Cardiac muscle cell (in vitro differentiated cells and primary cell): Measurements from ENCODE around the gene PACC1. TPM values are rescaled to one million over a fixed set of nuclear protein-coding genes. Genes with fewer than 3 reads are reported as not detected.

ENCODE experiments used
- DNase-seq, 2 donors: peaks; one replicate each; pipeline versions ENCODE4 v3.0.0 to v3.0.0-alpha.2; 2010 to 2017; ENCODE audit warnings: low read depth in 1 of 2, low spot score in 1 of 2
- H3K27ac ChIP-seq: fragments of 200-600 bp; sonication (generic); 2 replicates; pipeline ENCODE4 v1.5.1; 2016
- H3K27me3 ChIP-seq: fragments of 200-600 bp; sonication (generic); 2 replicates; pipeline ENCODE4 v1.6.0; 2016; ENCODE audit warnings: control low read depth
- H3K36me3 ChIP-seq: fragments of 200-600 bp; sonication (generic); 2 replicates; pipeline ENCODE4 v1.5.1; 2016; ENCODE audit warnings: control low read depth
- H3K4me1 ChIP-seq: fragments of 200-600 bp; sonication (generic); 2 replicates; pipeline ENCODE4 v1.8.1; 2017; ENCODE audit warnings: low read depth, mild to moderate bottlenecking, mixed run types
- H3K4me3 ChIP-seq: fragments of 200-600 bp; sonication (generic); 2 replicates; pipeline ENCODE4 v1.5.1; 2016; ENCODE audit warnings: mild to moderate bottlenecking
- H3K9me3 ChIP-seq: fragments of 200-600 bp; sonication (generic); 2 replicates; pipeline ENCODE4 v1.5.1; 2017; ENCODE audit warnings: low read depth, mild to moderate bottlenecking, control low read depth
- CTCF ChIP-seq: IDR thresholded peaks from 2 replicates; pipeline ENCODE4 v1.5.1; 2012; ENCODE audit warnings: low read depth, mild to moderate bottlenecking, low read length
- polyA plus RNA-seq: library from polyadenylated mRNA; unstranded; fragments of >200 nt; fragmentation: Nextera tagmentation; extraction: Ambion mirVana; gene quantifications from 2 replicates; pipeline ENCODE4 v1.2.1, GENCODE V29; 2016
- total RNA-seq: library from RNA; depleted of rRNA; stranded (reverse); fragments of >200 nt; gene quantifications from 2 replicates; pipeline ENCODE4 v1.2.3, GENCODE V29; 2016

The PACC1 gene
- total and polyA plus RNA-seq, 2 experiments from 2014 or later, result 8.5 to 9.5 TPM

- peaks cover 13% of the 10 kb centered on the region for H3K27me3 ChIP-seq
- no peak for DNase-seq
- no peaks in the 10 kb centered on the region for H3K36me3 ChIP-seq
- no peak for TF ChIP-seq CTCF
- H3K27ac ChIP-seq, result peak overlapping the region; percentile 1
- peaks cover 8% of the 10 kb centered on the region for H3K4me1 ChIP-seq
- peak overlapping the region; percentile 74 for H3K4me3 ChIP-seq
- H3K9me3 ChIP-seq, result no peaks in the 10 kb centered on the region
Observed at GRCh38 chr1:212415107-212415841, 588 bp upstream of the PACC1 start.

GRCh38 chr1:212413902-212414327, 771 bp downstream of the PACC1 start:
- Histone ChIP-seq H3K4me1 (peaks cover 8% of the 10 kb centered on the region), H3K27ac (no peak overlapping the region), H3K9me3 (no peaks in the 10 kb centered on the region), H3K4me3 (peak overlapping the region; percentile 74), H3K36me3 (no peaks in the 10 kb centered on the region), H3K27me3 (peaks cover 13% of the 10 kb centered on the region)
- peak in 1 of 2 donors; percentile 19 for DNase-seq
- no peak for TF ChIP-seq CTCF

- Histone ChIP-seq H3K9me3 (no peaks in the 10 kb centered on the region), H3K36me3 (no peaks in the 10 kb centered on the region), H3K27ac (no peak overlapping the region), H3K4me1 (peaks cover 8% of the 10 kb centered on the region), H3K27me3 (peaks cover 13% of the 10 kb centered on the region), H3K4me3 (no peak overlapping the region)
- no peak for DNase-seq
- no peak for TF ChIP-seq CTCF
Observed at GRCh38 chr1:212412374-212412773, 2.3 kb downstream of the PACC1 start.

- H3K9me3 ChIP-seq, result no peaks in the 10 kb centered on the region
- no peak overlapping the region for H3K27ac ChIP-seq
- TF ChIP-seq CTCF, result no peak
- no peak overlapping the region for H3K4me3 ChIP-seq
- H3K4me1 ChIP-seq, result peaks cover 5% of the 10 kb centered on the region
- DNase-seq, result no peak
- peaks cover 13% of the 10 kb centered on the region for H3K27me3 ChIP-seq
- no peaks in the 10 kb centered on the region for H3K36me3 ChIP-seq
Observed at GRCh38 chr1:212410231-212410820, 4.4 kb downstream of the PACC1 start.

GRCh38 chr1:212402666-212403321, 11.9 kb downstream of the PACC1 start:
- no peaks in the 10 kb centered on the region for H3K9me3 ChIP-seq
- TF ChIP-seq CTCF, result no peak
- no peak overlapping the region for H3K4me3 ChIP-seq
- DNase-seq, result no peak
- no peaks in the 10 kb centered on the region for H3K36me3 ChIP-seq
- no peak overlapping the region for H3K27ac ChIP-seq
- H3K4me1 ChIP-seq, result no peaks in the 10 kb centered on the region
- no peaks in the 10 kb centered on the region for H3K27me3 ChIP-seq
